HEK293T (cell line): ENCODE measurements around the gene CADPS2.

Source experiments
- CTCF ChIA-PET: fragments of 350-600 bp; formaldehyde crosslinking; extraction: SDS; loops from one replicate; lab custom pipeline; 2021; ENCODE audit warnings: antibody characterized with exemption, inconsistent platforms; lab: Yijun Ruan, JAX
- POLR2A ChIA-PET: fragments of 350-600 bp; formaldehyde crosslinking; extraction: SDS; loops from one replicate; lab custom pipeline; 2020; ENCODE audit warnings: antibody characterized with exemption, inconsistent platforms; lab: Yijun Ruan, JAX
- DNase-seq: peaks from one replicate; pipeline ENCODE4 v3.0.0; 2012; ENCODE audit warnings: mixed read lengths; ENCODE audit errors: extremely low spot score
- ARNT ChIP-seq: fragments of 450-650 bp; IDR thresholded peaks from 2 replicates; pipeline ENCODE4 v1.6.1; 2017; ENCODE audit warnings: mild to moderate bottlenecking
- BHLHE40 ChIP-seq: fragments of 450-650 bp; IDR thresholded peaks from 2 replicates; pipeline ENCODE4 v1.6.1; 2016; ENCODE audit warnings: mild to moderate bottlenecking, moderate library complexity, borderline replicate concordance
- CTBP1 ChIP-seq: fragments of 450-650 bp; IDR thresholded peaks from 2 replicates; pipeline ENCODE4 v1.6.1; 2016; ENCODE audit warnings: borderline replicate concordance
- ELF4 ChIP-seq: fragments of 450-650 bp; IDR thresholded peaks from 2 replicates; pipeline ENCODE4 v1.6.1; 2017; ENCODE audit warnings: antibody characterized with exemption
- FOXA1 ChIP-seq: fragments of 450-650 bp; IDR thresholded peaks from 2 replicates; pipeline ENCODE4 v1.6.1; 2016; ENCODE audit warnings: mild to moderate bottlenecking
- FOXK2 ChIP-seq: fragments of 450-650 bp; IDR thresholded peaks from 2 replicates; pipeline ENCODE4 v1.6.1; 2016; ENCODE audit warnings: mild to moderate bottlenecking
- FOXM1 ChIP-seq: fragments of 450-650 bp; IDR thresholded peaks from 2 replicates; pipeline ENCODE4 v1.6.1; 2017; ENCODE audit warnings: mild to moderate bottlenecking, borderline replicate concordance
- HDGF ChIP-seq: fragments of 450-650 bp; IDR thresholded peaks from 2 replicates; pipeline ENCODE4 v1.6.1; 2017; ENCODE audit warnings: antibody characterized with exemption, borderline replicate concordance
- L3MBTL2 ChIP-seq: fragments of 450-650 bp; conservative IDR thresholded peaks from 2 replicates; pipeline ENCODE4 v1.6.1; 2016; ENCODE audit warnings: mild to moderate bottlenecking
- LEF1 ChIP-seq: fragments of 450-650 bp; IDR thresholded peaks from 2 replicates; pipeline ENCODE4 v1.6.1; 2017; ENCODE audit warnings: mild to moderate bottlenecking, borderline replicate concordance
- NFRKB ChIP-seq: fragments of 450-650 bp; IDR thresholded peaks from 2 replicates; pipeline ENCODE4 v1.6.1; 2016; ENCODE audit warnings: mild to moderate bottlenecking, moderate library complexity
- PKNOX1 ChIP-seq: fragments of 450-650 bp; IDR thresholded peaks from 2 replicates; pipeline ENCODE4 v1.6.1; 2016
- SP1 ChIP-seq: fragments of 450-650 bp; IDR thresholded peaks from 2 replicates; pipeline ENCODE4 v1.6.1; 2017
- SUZ12 ChIP-seq: fragments of 450-650 bp; IDR thresholded peaks from 2 replicates; pipeline ENCODE4 v1.6.1; 2016; ENCODE audit warnings: mild to moderate bottlenecking
- TARDBP ChIP-seq: fragments of 450-650 bp; IDR thresholded peaks from 2 replicates; pipeline ENCODE4 v1.6.1; 2016
- ZNF384 ChIP-seq: fragments of 450-650 bp; IDR thresholded peaks from 2 replicates; pipeline ENCODE4 v1.6.1; 2016

Gene CADPS2

DNA sequence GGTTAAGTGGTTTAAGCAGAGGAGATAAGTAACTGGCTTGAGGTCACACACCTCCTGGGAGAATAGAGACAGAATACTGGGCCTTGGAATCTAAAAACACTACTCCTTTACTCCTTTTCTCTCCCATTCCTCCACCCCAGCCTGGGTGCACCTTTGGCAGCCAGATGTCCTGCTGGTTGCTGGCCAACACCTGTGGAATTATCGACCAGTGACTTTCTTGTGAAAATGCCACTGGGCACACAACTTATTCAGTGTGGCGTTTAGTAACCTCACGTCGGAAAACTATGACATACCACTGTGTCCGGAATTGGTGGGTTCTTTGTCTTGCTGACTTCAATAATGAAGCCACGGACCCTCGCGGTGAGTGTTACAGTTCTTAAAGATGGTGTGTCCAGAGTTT lies 213.7 kb downstream of the CADPS2 start:
- ChIA-PET CTCF (no interaction called here), POLR2A (no interaction called here)
- TF ChIP-seq FOXM1 = no peak
- no peak for TF ChIP-seq ZNF384
- TF ChIP-seq BHLHE40 = no peak
- TF ChIP-seq SP1 = no peak
- no peak for TF ChIP-seq PKNOX1
- TF ChIP-seq FOXA1 = no peak
- TF ChIP-seq CTBP1 = no peak
- no peak for TF ChIP-seq L3MBTL2
- no peak for TF ChIP-seq LEF1
- no peak for TF ChIP-seq ARNT
- no peak for TF ChIP-seq NFRKB
- TF ChIP-seq HDGF = no peak
- TF ChIP-seq SUZ12 = no peak
- TF ChIP-seq ELF4 = no peak
- no peak for TF ChIP-seq TARDBP
- no peak for TF ChIP-seq FOXK2
- DNase-seq = no peak

DNA sequence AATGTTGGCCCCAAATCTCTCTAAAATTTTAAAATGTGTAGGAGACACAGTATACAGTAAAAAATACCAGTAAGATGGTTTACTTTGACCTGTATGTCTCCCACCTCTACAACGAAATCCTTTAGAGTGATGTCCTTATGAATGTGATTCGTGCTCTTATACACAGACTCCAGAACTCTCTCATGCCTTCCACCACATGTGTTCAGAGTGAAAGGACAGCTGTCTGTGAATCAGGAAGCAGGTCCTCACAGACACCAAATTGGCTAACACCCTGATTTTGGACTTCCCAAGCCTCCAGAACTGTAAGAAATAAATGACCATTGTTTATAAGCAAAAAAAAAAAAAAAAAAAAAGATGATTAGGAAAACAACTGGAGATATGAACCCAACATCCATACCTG lies 222.5 kb downstream of the CADPS2 start:
- POLR2A ChIA-PET = no interaction called here
- TF ChIP-seq SP1 = no peak
- no peak for DNase-seq
- CTCF ChIA-PET = no interaction called here

DNA sequence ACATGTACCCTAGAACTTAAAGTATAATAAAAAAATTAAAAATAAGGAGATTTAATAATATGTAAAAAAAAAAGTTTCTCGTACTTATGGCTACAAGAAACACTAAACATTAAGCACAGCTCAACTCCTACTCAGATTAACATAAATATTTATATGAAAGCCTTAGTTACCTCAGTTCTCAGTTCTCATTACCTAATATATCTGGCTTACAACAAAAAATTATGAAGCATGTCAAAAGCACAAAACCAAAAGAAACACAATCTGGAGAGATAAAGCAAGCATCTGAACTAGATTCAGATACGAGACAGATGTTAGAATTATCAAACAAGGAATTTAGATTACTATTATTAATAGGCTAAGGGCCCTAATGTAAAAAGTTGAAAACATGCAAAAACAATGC lies 227.4 kb downstream of the CADPS2 start:
- no peak for TF ChIP-seq HDGF
- TF ChIP-seq SUZ12 = no peak
- no peak for TF ChIP-seq ZNF384
- no peak for TF ChIP-seq CTBP1
- TF ChIP-seq FOXM1 = no peak
- TF ChIP-seq PKNOX1 = no peak
- TF ChIP-seq FOXA1 = no peak
- ChIA-PET POLR2A (no interaction called here), CTCF (no interaction called here)
- no peak for DNase-seq

DNA sequence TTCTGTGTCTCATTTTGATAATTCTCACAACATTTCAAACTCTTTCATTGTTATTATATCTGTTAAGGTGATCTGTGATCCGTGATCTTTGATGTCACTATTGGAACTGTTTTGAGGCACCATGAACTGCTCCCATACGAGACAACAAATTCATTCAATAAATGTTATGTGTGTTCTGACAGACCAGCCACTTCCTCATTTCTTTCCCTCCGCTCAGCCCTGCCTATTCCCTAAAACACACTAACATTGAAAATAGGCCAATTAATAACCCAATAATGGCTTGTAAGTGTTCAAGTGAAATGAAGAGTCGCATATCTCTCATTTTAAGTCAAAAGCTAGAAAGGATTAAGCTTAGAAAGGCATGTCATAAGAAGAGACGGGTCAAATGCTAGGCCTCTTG lies 232.6 kb downstream of the CADPS2 start:
- TF ChIP-seq TARDBP = no peak
- no peak for TF ChIP-seq FOXK2
- TF ChIP-seq HDGF = no peak
- TF ChIP-seq SUZ12 = no peak
- TF ChIP-seq BHLHE40 = no peak
- TF ChIP-seq FOXA1 = no peak
- TF ChIP-seq L3MBTL2 = no peak
- TF ChIP-seq SP1 = no peak
- no peak for TF ChIP-seq FOXM1
- TF ChIP-seq ELF4 = no peak
- DNase-seq = no peak
- ChIA-PET POLR2A (no interaction called here), CTCF (no interaction called here)

DNA sequence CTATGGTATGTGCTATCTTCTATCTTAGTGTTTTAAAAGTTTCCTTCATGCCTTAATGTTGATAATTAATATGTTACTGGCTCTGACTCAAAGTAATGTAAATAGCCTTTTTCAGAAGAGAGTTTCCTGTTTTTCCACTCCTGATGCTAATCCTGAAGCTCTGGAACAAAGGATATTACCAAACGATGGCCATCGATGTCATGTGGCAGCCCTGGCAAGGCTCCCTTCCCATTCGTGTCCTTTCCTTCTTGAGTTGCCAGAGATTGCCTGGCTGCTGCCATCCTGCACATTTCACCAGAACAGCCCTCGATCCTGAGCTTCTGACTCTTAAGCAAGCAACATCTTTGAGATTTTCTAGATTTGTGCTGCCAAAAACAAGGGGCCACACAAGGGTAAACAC lies 233.4 kb downstream of the CADPS2 start:
- DNase-seq = no peak
- TF ChIP-seq L3MBTL2 (no peak), FOXK2 (no peak), FOXM1 (no peak), FOXA1 (no peak), ARNT (no peak), SP1 (no peak), SUZ12 (no peak), BHLHE40 (no peak), TARDBP (no peak), NFRKB (no peak)
- ChIA-PET POLR2A (no interaction called here), CTCF (no interaction called here)

GRCh38 chr7:122651451-122651850 lies 234.8 kb downstream of the CADPS2 start:
- no peak for TF ChIP-seq FOXK2
- no peak for TF ChIP-seq CTBP1
- TF ChIP-seq FOXM1 = no peak
- TF ChIP-seq ARNT = no peak
- no peak for TF ChIP-seq LEF1
- TF ChIP-seq PKNOX1 = no peak
- no peak for TF ChIP-seq L3MBTL2
- no peak for TF ChIP-seq HDGF
- TF ChIP-seq ELF4 = no peak
- TF ChIP-seq BHLHE40 = no peak
- TF ChIP-seq FOXA1 = no peak
- no peak for TF ChIP-seq NFRKB
- TF ChIP-seq SP1 = no peak
- ChIA-PET POLR2A (no interaction called here), CTCF (no interaction called here)
- no peak for DNase-seq

- ChIA-PET POLR2A (no interaction called here), CTCF (interaction anchor here (0.7 kb wide), 1 partner anchor 27 kb away, joined by 3 read pairs; no protein-coding TSS in a partner anchor)
- DNase-seq = no peak
- TF ChIP-seq FOXM1 (no peak), HDGF (no peak), ZNF384 (no peak), LEF1 (no peak), PKNOX1 (no peak), ARNT (no peak), SP1 (no peak)
Observed at GRCh38 chr7:122643250-122643649, 243.0 kb downstream of the CADPS2 start.
